ENCODE data around the gene KHSRP.

Gene KHSRP

GRCh38 chr19:6393074-6393982, 31.3 kb downstream of the KHSRP start, which contains the start of gene GTF2F1:
GTF2F1 (minus strand) TSS chr19:6393164; CDS start chr19:6392995, 169 bp downstream.
- Histone ChIP-seq H3K36me3 (ENCODE audit: insufficient read depth, low read length) (peaks cover 4% of the 10 kb centered on the region; the same call in 1 of the 2 replicates), H3K4me2 (ENCODE audit: low read depth, low read length, poor library complexity, severe bottlenecking) (peak within 1 kb of the TSS; percentile 99), H3K9ac (ENCODE audit: low read depth, low read length, poor library complexity, severe bottlenecking) (peak within 1 kb of the TSS; percentile 93), H3K9me3 (ENCODE audit: insufficient read depth, low read depth, low read length) (no peaks in the 10 kb centered on the region), H3K79me2 (ENCODE audit: insufficient read depth, low read length) (peaks cover 28% of the 10 kb centered on the region), H3F3A (ENCODE audit: low read depth) (no peaks in the 10 kb centered on the region), H3K27me3 (ENCODE audit: insufficient read depth, low read length, poor library complexity, severe bottlenecking) (no peaks in the 10 kb centered on the region), H2AFZ (ENCODE audit: low read length) (peak within 1 kb of the TSS; percentile 97), H3K4me3 (ENCODE audit: low read length, poor library complexity, severe bottlenecking) (peak within 1 kb of the TSS; percentile 81), H3K4me1 (ENCODE audit: insufficient read depth, low read length, poor library complexity, severe bottlenecking) (peaks cover 13% of the 10 kb centered on the region), H4K20me1 (ENCODE audit: insufficient read depth, low read length, poor library complexity, severe bottlenecking) (no peaks in the 10 kb centered on the region), H3K9me2 (replicated peaks; ENCODE audit: low read depth, low read length) (no peaks in the 10 kb centered on the region)
- TF ChIP-seq EZH2phosphoT487 (IDR thresholded peaks at IDR 0.05; ENCODE audit: borderline replicate concordance), result no peak
- TF ChIP-seq CTCF (conservative IDR thresholded peaks at IDR 0.05; ENCODE audit: low read length), result 0 out of 2 replicates have a peak, but pooled peaks have one; percentile 19

- Histone ChIP-seq H3K9ac (ENCODE audit: low read depth, low read length, poor library complexity, severe bottlenecking) (peak overlapping the region; percentile 93), H3K36me3 (ENCODE audit: insufficient read depth, low read length) (peaks cover 11% of the 10 kb centered on the region; the same call in 1 of the 2 replicates), H3K9me3 (ENCODE audit: insufficient read depth, low read depth, low read length) (no peaks in the 10 kb centered on the region), H4K20me1 (ENCODE audit: insufficient read depth, low read length, poor library complexity, severe bottlenecking) (no peaks in the 10 kb centered on the region), H3F3A (ENCODE audit: low read depth) (no peaks in the 10 kb centered on the region), H3K9me2 (replicated peaks; ENCODE audit: low read depth, low read length) (no peaks in the 10 kb centered on the region), H2AFZ (ENCODE audit: low read length) (peak overlapping the region; percentile 97), H3K4me1 (ENCODE audit: insufficient read depth, low read length, poor library complexity, severe bottlenecking) (peaks cover 13% of the 10 kb centered on the region), H3K79me2 (ENCODE audit: insufficient read depth, low read length) (peaks cover 30% of the 10 kb centered on the region), H3K4me2 (ENCODE audit: low read depth, low read length, poor library complexity, severe bottlenecking) (peak overlapping the region; percentile 99), H3K4me3 (ENCODE audit: low read length, poor library complexity, severe bottlenecking) (peak overlapping the region; percentile 81), H3K27me3 (ENCODE audit: insufficient read depth, low read length, poor library complexity, severe bottlenecking) (no peaks in the 10 kb centered on the region)
- TF ChIP-seq CTCF (conservative IDR thresholded peaks at IDR 0.05; ENCODE audit: low read length) (no peak), EZH2phosphoT487 (IDR thresholded peaks at IDR 0.05; ENCODE audit: borderline replicate concordance) (no peak)
Measured at GRCh38 chr19:6392221-6393073, 32.2 kb downstream of the KHSRP start.

GRCh38 chr19:6387372-6387771, 37.2 kb downstream of the KHSRP start:
- H3K9me3 ChIP-seq (ENCODE audit: insufficient read depth, low read depth, low read length), result no peaks in the 10 kb centered on the region
- no peaks in the 10 kb centered on the region for H4K20me1 ChIP-seq (ENCODE audit: insufficient read depth, low read length, poor library complexity, severe bottlenecking)
- H3K27me3 ChIP-seq (ENCODE audit: insufficient read depth, low read length, poor library complexity, severe bottlenecking), result no peaks in the 10 kb centered on the region
- H3K4me1 ChIP-seq (ENCODE audit: insufficient read depth, low read length, poor library complexity, severe bottlenecking), result peaks cover 6% of the 10 kb centered on the region
- no peak overlapping the region for H2AFZ ChIP-seq (ENCODE audit: low read length)
- peaks cover 24% of the 10 kb centered on the region for H3K79me2 ChIP-seq (ENCODE audit: insufficient read depth, low read length)
- H3K9me2 ChIP-seq (replicated peaks; ENCODE audit: low read depth, low read length), result no peaks in the 10 kb centered on the region
- no peak overlapping the region for H3K4me3 ChIP-seq (ENCODE audit: low read length, poor library complexity, severe bottlenecking)
- H3F3A ChIP-seq (ENCODE audit: low read depth), result no peaks in the 10 kb centered on the region
- no peak overlapping the region for H3K9ac ChIP-seq (ENCODE audit: low read depth, low read length, poor library complexity, severe bottlenecking)
- TF ChIP-seq EZH2phosphoT487 (IDR thresholded peaks at IDR 0.05; ENCODE audit: borderline replicate concordance), result no peak
- TF ChIP-seq CTCF (conservative IDR thresholded peaks at IDR 0.05; ENCODE audit: low read length), result no peak
- H3K4me2 ChIP-seq (ENCODE audit: low read depth, low read length, poor library complexity, severe bottlenecking), result no peak overlapping the region
- H3K36me3 ChIP-seq (ENCODE audit: insufficient read depth, low read length), result peaks cover 29% of the 10 kb centered on the region; the same call in 1 of the 2 replicates
